ENCODE results near the gene KLRD1.

GRCh38 chr12:10278104-10278503 lies 29.6 kb upstream of the KLRD1 start:
- TF ChIP-seq EZH2 (IDR thresholded peaks at IDR 0.05; ENCODE audit: low read length, missing control alignments) (no peak), CTCF (conservative IDR thresholded peaks at IDR 0.05 in 1 of 2, IDR thresholded peaks at IDR 0.05 in 1 of 2; ENCODE audit: low read depth in 1 of 2, low read length in 2 of 2) (no peak)
